Neuron (in vitro differentiated cells): ENCODE results near the gene UBAP2.

Experiments used
- H2AFZ ChIP-seq: one replicate; pipeline ENCODE4 v1.6.1; 2013; ENCODE audit warnings: low read depth, mild to moderate bottlenecking, inconsistent platforms, low read length, moderate library complexity
- H3K27me3 ChIP-seq: one replicate; pipeline ENCODE4 v1.6.1; 2013; ENCODE audit warnings: low read length; ENCODE audit not compliant: insufficient read depth
- H3K36me3 ChIP-seq: one replicate; pipeline ENCODE4 v1.6.1; 2013; ENCODE audit warnings: low read length; ENCODE audit not compliant: insufficient read depth
- H3K4me1 ChIP-seq: one replicate; pipeline ENCODE4 v1.6.1; 2013; ENCODE audit warnings: low read length; ENCODE audit not compliant: insufficient read depth
- H3K4me3 ChIP-seq: 2 replicates; pipeline ENCODE4 v1.5.1; 2013; ENCODE audit warnings: mild to moderate bottlenecking, low read length, moderate library complexity
- H3K9me3 ChIP-seq: one replicate; pipeline ENCODE4 v1.6.1; 2013; ENCODE audit warnings: low read length

UBAP2 gene

GRCh38 chr9:33919276-33919897 is 129.3 kb downstream of the UBAP2 start:
- Histone ChIP-seq H3K36me3 (peaks cover 94% of the 10 kb centered on the region), H3K4me3 (no peak overlapping the region), H3K4me1 (no peaks in the 10 kb centered on the region), H3K9me3 (no peaks in the 10 kb centered on the region), H2AFZ (no peak overlapping the region), H3K27me3 (no peaks in the 10 kb centered on the region)

- Histone ChIP-seq H3K36me3 (peaks cover 88% of the 10 kb centered on the region), H3K4me1 (no peaks in the 10 kb centered on the region), H3K4me3 (no peak overlapping the region), H3K27me3 (no peaks in the 10 kb centered on the region), H2AFZ (no peak overlapping the region), H3K9me3 (no peaks in the 10 kb centered on the region)
These were observed 131.7 kb downstream of the UBAP2 start for GRCh38 chr9:33917036-33917435.

- Histone ChIP-seq H3K9me3 (no peaks in the 10 kb centered on the region), H2AFZ (no peak overlapping the region), H3K4me1 (no peaks in the 10 kb centered on the region), H3K36me3 (peaks cover 80% of the 10 kb centered on the region), H3K4me3 (no peak overlapping the region), H3K27me3 (no peaks in the 10 kb centered on the region)
These were observed 133.6 kb downstream of the UBAP2 start for GRCh38 chr9:33914887-33915628.

GRCh38 chr9:33913541-33913940 is 135.1 kb downstream of the UBAP2 start:
- Histone ChIP-seq H2AFZ (no peak overlapping the region), H3K4me3 (no peak overlapping the region), H3K27me3 (no peaks in the 10 kb centered on the region), H3K4me1 (no peaks in the 10 kb centered on the region), H3K9me3 (no peaks in the 10 kb centered on the region), H3K36me3 (peaks cover 68% of the 10 kb centered on the region)

- Histone ChIP-seq H3K27me3 (no peaks in the 10 kb centered on the region), H2AFZ (no peak overlapping the region), H3K4me3 (no peak overlapping the region), H3K4me1 (no peaks in the 10 kb centered on the region), H3K9me3 (no peaks in the 10 kb centered on the region), H3K36me3 (peaks cover 34% of the 10 kb centered on the region)
These were observed 139.9 kb downstream of the UBAP2 start for GRCh38 chr9:33908749-33909148.

- H3K4me1 ChIP-seq: no peaks in the 10 kb centered on the region
- H3K9me3 ChIP-seq: no peaks in the 10 kb centered on the region
- no peak overlapping the region for H2AFZ ChIP-seq
- H3K27me3 ChIP-seq: no peaks in the 10 kb centered on the region
- no peak overlapping the region for H3K4me3 ChIP-seq
- peaks cover 34% of the 10 kb centered on the region for H3K36me3 ChIP-seq
These were observed 140.6 kb downstream of the UBAP2 start for GRCh38 chr9:33908114-33908513.

- peaks cover 36% of the 10 kb centered on the region for H3K36me3 ChIP-seq
These were observed 141.3 kb downstream of the UBAP2 start for GRCh38 chr9:33907347-33907746.

GRCh38 chr9:33906769-33907168 is 141.9 kb downstream of the UBAP2 start:
- H3K9me3 ChIP-seq: no peaks in the 10 kb centered on the region
- no peak overlapping the region for H3K4me3 ChIP-seq
- no peaks in the 10 kb centered on the region for H3K4me1 ChIP-seq
- peaks cover 37% of the 10 kb centered on the region for H3K36me3 ChIP-seq
- no peaks in the 10 kb centered on the region for H3K27me3 ChIP-seq
- no peak overlapping the region for H2AFZ ChIP-seq

More at GRCh38 chr9:33907347-33907746, 141.3 kb downstream of the UBAP2 start:
- H3K27me3 ChIP-seq: no peaks in the 10 kb centered on the region
- H3K4me3 ChIP-seq: no peak overlapping the region
- no peaks in the 10 kb centered on the region for H3K9me3 ChIP-seq
- H3K4me1 ChIP-seq: no peaks in the 10 kb centered on the region
- no peak overlapping the region for H2AFZ ChIP-seq

- no peaks in the 10 kb centered on the region for H3K9me3 ChIP-seq
- no peak overlapping the region for H3K4me3 ChIP-seq
- H3K27me3 ChIP-seq: no peaks in the 10 kb centered on the region
- H3K36me3 ChIP-seq: peaks cover 43% of the 10 kb centered on the region
- H3K4me1 ChIP-seq: no peaks in the 10 kb centered on the region
- H2AFZ ChIP-seq: no peak overlapping the region
These were observed 143.6 kb downstream of the UBAP2 start for GRCh38 chr9:33905137-33905536.

GRCh38 chr9:33903157-33903780 is 145.4 kb downstream of the UBAP2 start:
- H3K4me1 ChIP-seq: no peaks in the 10 kb centered on the region
- H3K9me3 ChIP-seq: no peaks in the 10 kb centered on the region
- H3K4me3 ChIP-seq: no peak overlapping the region
- H3K36me3 ChIP-seq: peaks cover 49% of the 10 kb centered on the region
- no peaks in the 10 kb centered on the region for H3K27me3 ChIP-seq
- H2AFZ ChIP-seq: no peak overlapping the region

GRCh38 chr9:33894316-33894715 is 154.4 kb downstream of the UBAP2 start:
- H3K36me3 ChIP-seq: peaks cover 22% of the 10 kb centered on the region
- H3K4me1 ChIP-seq: no peaks in the 10 kb centered on the region
- no peaks in the 10 kb centered on the region for H3K9me3 ChIP-seq
- no peaks in the 10 kb centered on the region for H3K27me3 ChIP-seq
- no peak overlapping the region for H3K4me3 ChIP-seq
- H2AFZ ChIP-seq: no peak overlapping the region

- Histone ChIP-seq H2AFZ (no peak overlapping the region), H3K27me3 (no peaks in the 10 kb centered on the region), H3K4me3 (no peak overlapping the region), H3K36me3 (peaks cover 25% of the 10 kb centered on the region), H3K4me1 (no peaks in the 10 kb centered on the region), H3K9me3 (no peaks in the 10 kb centered on the region)
These were observed 154.8 kb downstream of the UBAP2 start for GRCh38 chr9:33893861-33894260.

GRCh38 chr9:33885948-33886347 is 162.7 kb downstream of the UBAP2 start:
- no peak overlapping the region for H3K4me3 ChIP-seq
- no peaks in the 10 kb centered on the region for H3K9me3 ChIP-seq
- H3K36me3 ChIP-seq: peaks cover 18% of the 10 kb centered on the region
- no peaks in the 10 kb centered on the region for H3K4me1 ChIP-seq
- no peaks in the 10 kb centered on the region for H3K27me3 ChIP-seq
- H2AFZ ChIP-seq: no peak overlapping the region
